GM19193 (cell line): Measurements from ENCODE around the gene CACNA1G.

ENCODE experiments used
- POLR2A ChIP-seq: IDR thresholded peaks from 4 replicates; pipeline ENCODE4 v1.6.1; 2011; ENCODE audit not compliant: insufficient read depth, insufficient read length; ENCODE audit errors: extremely low read depth

CACNA1G gene

GRCh38 chr17:50637829-50638605, 77.5 kb downstream of the CACNA1G start:
- no peak for TF ChIP-seq POLR2A

GRCh38 chr17:50638606-50638965, 78.1 kb downstream of the CACNA1G start:
- TF ChIP-seq POLR2A: no peak

GRCh38 chr17:50638966-50639713, 78.6 kb downstream of the CACNA1G start:
- TF ChIP-seq POLR2A: no peak

- TF ChIP-seq POLR2A: no peak
Observed at GRCh38 chr17:50640686-50641351, 80.3 kb downstream of the CACNA1G start.

GRCh38 chr17:50641357-50641756, 80.8 kb downstream of the CACNA1G start:
- no peak for TF ChIP-seq POLR2A

- TF ChIP-seq POLR2A: no peak
Observed at GRCh38 chr17:50642071-50642721, 81.7 kb downstream of the CACNA1G start.

GRCh38 chr17:50642722-50643656, 82.5 kb downstream of the CACNA1G start:
- no peak for TF ChIP-seq POLR2A

GRCh38 chr17:50645748-50646682, 85.5 kb downstream of the CACNA1G start:
- no peak for TF ChIP-seq POLR2A

- no peak for TF ChIP-seq POLR2A
Observed at GRCh38 chr17:50647187-50647586, 86.7 kb downstream of the CACNA1G start.

GRCh38 chr17:50649042-50649908, 88.8 kb downstream of the CACNA1G start:
- TF ChIP-seq POLR2A: no peak

GRCh38 chr17:50651661-50652060, 91.1 kb downstream of the CACNA1G start:
- no peak for TF ChIP-seq POLR2A

GRCh38 chr17:50653738-50654137, 93.2 kb downstream of the CACNA1G start:
- no peak for TF ChIP-seq POLR2A
